B cell (primary cell): ENCODE data around the gene GPHN. TPM values are rescaled to one million over a fixed set of nuclear protein-coding genes. Genes with fewer than 3 reads are reported as not detected.

ENCODE experiments used
- ATAC-seq: fragments of 200-7000 bp; cut with Tn5 transposase; one replicate; pipeline ENCODE4 v1.10.0; 2021; ENCODE audit warnings: low read depth, mild to moderate bottlenecking, moderate number of reproducible peaks, moderate library complexity
- CTCF ChIA-PET: fragments of 350-600 bp; sonication (Branson Sonifier 250); formaldehyde crosslinking; loops from one replicate; lab custom pipeline; 2021; ENCODE audit warnings: antibody characterized with exemption, inconsistent platforms; lab: Charles Lee
- POLR2A ChIA-PET: fragments of 350-600 bp; sonication (Branson Sonifier 250); formaldehyde crosslinking; loops from one replicate; lab custom pipeline; 2021; ENCODE audit warnings: antibody characterized with exemption; lab: Charles Lee
- DNase-seq: peaks from one replicate; pipeline ENCODE4 v3.0.0; 2013
- H2AFZ ChIP-seq: 2 replicates; pipeline ENCODE4 v1.6.1; 2012; ENCODE audit warnings: mild to moderate bottlenecking, low read depth, low read length; ENCODE audit not compliant: insufficient read depth, poor library complexity, severe bottlenecking
- H3K27ac ChIP-seq, 2 donors: 1 replicate in 1 of 2; 2 replicates in 1 of 2; pipeline ENCODE4 v1.5.1; 2012 to 2013; ENCODE audit warnings: low read length in 2 of 2, mild to moderate bottlenecking in 2 of 2, moderate library complexity in 1 of 2
- H3K27me3 ChIP-seq, 4 experiments: fragments of 200-600 bp in 1 of 4; sonication (generic) in 1 of 4; replicated peaks in 1 of 4; 1 replicate in 2 of 4; 2 replicates in 2 of 4; pipeline versions ENCODE4 v1.6.1 to v1.7.0; 2013 to 2016; ENCODE audit warnings: low read length in 3 of 4, mild to moderate bottlenecking in 2 of 4, mixed read lengths in 1 of 4, moderate library complexity in 1 of 4; ENCODE audit not compliant: insufficient read depth in 4 of 4, control insufficient read depth in 3 of 4; ENCODE audit errors: control extremely low read depth in 1 of 4
- H3K36me3 ChIP-seq, 2 experiments: replicated peaks in 1 of 2; 1 replicate in 1 of 2; 2 replicates in 1 of 2; pipeline versions ENCODE4 v1.6.1 to v1.7.1; 2013; ENCODE audit warnings: low read length in 1 of 2; ENCODE audit not compliant: insufficient read depth in 2 of 2, control insufficient read depth in 1 of 2; ENCODE audit errors: control extremely low read depth in 1 of 2, extremely low read depth in 1 of 2
- H3K4me1 ChIP-seq, 2 donors: fragments of 200-600 bp in 1 of 2; sonication (generic) in 1 of 2; 1 replicate in 1 of 2; 2 replicates in 1 of 2; pipeline versions ENCODE4 v1.5.1 to v1.6.1; 2013 to 2017; ENCODE audit warnings: low read length in 2 of 2; ENCODE audit not compliant: control insufficient read depth in 2 of 2, insufficient read depth in 2 of 2
- H3K4me2 ChIP-seq: replicated peaks from 2 replicates; pipeline ENCODE3; 2012; ENCODE audit warnings: mild to moderate bottlenecking, low read depth, low read length; ENCODE audit not compliant: poor library complexity, severe bottlenecking
- H3K4me3 ChIP-seq, 5 experiments: fragments of 200-600 bp in 1 of 5; sonication (generic) in 1 of 5; 1 replicate in 3 of 5; 2 replicates in 2 of 5; pipeline versions ENCODE4 v1.5.1 to v1.7.0; 2011 to 2016; ENCODE audit warnings: low read length in 4 of 5, mild to moderate bottlenecking in 4 of 5, low read depth in 2 of 5, control low read depth in 1 of 5, moderate library complexity in 1 of 5; ENCODE audit not compliant: insufficient read depth in 1 of 5; ENCODE audit errors: control extremely low read depth in 1 of 5, extremely low read depth in 1 of 5
- H3K79me2 ChIP-seq: fragments of 200-600 bp; sonication (generic); one replicate; pipeline ENCODE4 v1.6.0; 2016; ENCODE audit warnings: low read length; ENCODE audit not compliant: control insufficient read depth, insufficient read depth
- H3K9ac ChIP-seq: fragments of 200-600 bp; sonication (generic); 2 replicates; pipeline ENCODE4 v1.6.1; 2017; ENCODE audit warnings: mild to moderate bottlenecking, low read length, moderate library complexity
- H3K9me3 ChIP-seq, 3 donors: one replicate each; pipeline versions ENCODE4 v1.6.1 to v1.7.1; 2013; ENCODE audit warnings: low read length in 2 of 3; ENCODE audit not compliant: control insufficient read depth in 2 of 3, insufficient read depth in 1 of 3; ENCODE audit errors: control extremely low read depth in 1 of 3
- H4K20me1 ChIP-seq: 2 replicates; pipeline ENCODE4 v1.6.0; 2012; ENCODE audit warnings: mild to moderate bottlenecking, low read length; ENCODE audit not compliant: insufficient read depth, control insufficient read depth, poor library complexity, severe bottlenecking
- H3K27ac Mint-ChIP-seq: one replicate; pipeline ENCODE4 v1.8.0; 2021; ENCODE audit warnings: mixed read lengths
- H3K27me3 Mint-ChIP-seq: one replicate; pipeline ENCODE4 v1.8.0; 2021; ENCODE audit warnings: mixed read lengths
- H3K4me1 Mint-ChIP-seq: one replicate; pipeline ENCODE4 v1.8.0; 2021; ENCODE audit warnings: mixed read lengths
- H3K4me3 Mint-ChIP-seq: one replicate; pipeline ENCODE4 v1.8.0; 2021; ENCODE audit warnings: mixed read lengths
- H3K9me3 Mint-ChIP-seq: one replicate; pipeline ENCODE4 v1.8.0; 2022; ENCODE audit warnings: mixed read lengths; ENCODE audit not compliant: insufficient read depth
- EZH2 ChIP-seq: IDR thresholded peaks from 2 replicates; pipeline ENCODE4 v1.6.1; 2012; ENCODE audit warnings: borderline replicate concordance, low read depth, mild to moderate bottlenecking, moderate library complexity, low read length; ENCODE audit not compliant: insufficient read depth, poor library complexity, severe bottlenecking
- WGBS: methylation state at CpG from one replicate; pipeline ENCODE4 v1.1.5; 2013; ENCODE audit warnings: missing lambda C conversion rate; ENCODE audit not compliant: insufficient coverage; 5-methylcytosine and 5-hydroxymethylcytosine counted together
- intact Hi-C: fragments of 100-400 bp; cut with micrococcal nuclease; formaldehyde crosslinking; loops from one replicate; pipeline ENCODE4 v1.10.0; 2022
- polyA plus RNA-seq: library from polyadenylated mRNA; depleted of rRNA; stranded (reverse); fragments of >200 nt; gene quantifications from 2 replicates; pipeline ENCODE4 v1.2.3, GENCODE V29; 2012
- total RNA-seq, 2 donors: library from RNA; stranded (reverse); fragments of 120-200 nt in 1 of 2; gene quantifications; 1 replicate in 1 of 2; 2 replicates in 1 of 2; pipeline versions ENCODE4 v1.2.3 to v1.2.4, GENCODE V29; 2013 to 2022
- TF ChIP-seq, protein P1 (sequence below): fragments of 200-600 bp; IDR thresholded peaks from one replicate; pipeline ENCODE4 v1.8.0; 2022; ENCODE audit warnings: antibody characterized with exemption, mild to moderate bottlenecking

The GPHN gene
- total and polyA plus RNA-seq, 2 donors (not counting 1 experiment from before 2014, with no cell fraction given), result 3.4 to 18.0 TPM

GRCh38 chr14:66677780-66678179, 169.8 kb downstream of the GPHN start:
- peaks cover 9% of the 10 kb centered on the region for H3K79me2 ChIP-seq

GRCh38 chr14:66680216-66680615, 172.3 kb downstream of the GPHN start:
- intact Hi-C loops, result no loop called here

More at GRCh38 chr14:66677780-66678179, 169.8 kb downstream of the GPHN start:
- no peak overlapping the region for H3K27ac Mint-ChIP-seq
- no peaks in the 10 kb centered on the region for H4K20me1 ChIP-seq
- intact Hi-C loops, result no loop called here
- TF ChIP-seq, protein P1, sequence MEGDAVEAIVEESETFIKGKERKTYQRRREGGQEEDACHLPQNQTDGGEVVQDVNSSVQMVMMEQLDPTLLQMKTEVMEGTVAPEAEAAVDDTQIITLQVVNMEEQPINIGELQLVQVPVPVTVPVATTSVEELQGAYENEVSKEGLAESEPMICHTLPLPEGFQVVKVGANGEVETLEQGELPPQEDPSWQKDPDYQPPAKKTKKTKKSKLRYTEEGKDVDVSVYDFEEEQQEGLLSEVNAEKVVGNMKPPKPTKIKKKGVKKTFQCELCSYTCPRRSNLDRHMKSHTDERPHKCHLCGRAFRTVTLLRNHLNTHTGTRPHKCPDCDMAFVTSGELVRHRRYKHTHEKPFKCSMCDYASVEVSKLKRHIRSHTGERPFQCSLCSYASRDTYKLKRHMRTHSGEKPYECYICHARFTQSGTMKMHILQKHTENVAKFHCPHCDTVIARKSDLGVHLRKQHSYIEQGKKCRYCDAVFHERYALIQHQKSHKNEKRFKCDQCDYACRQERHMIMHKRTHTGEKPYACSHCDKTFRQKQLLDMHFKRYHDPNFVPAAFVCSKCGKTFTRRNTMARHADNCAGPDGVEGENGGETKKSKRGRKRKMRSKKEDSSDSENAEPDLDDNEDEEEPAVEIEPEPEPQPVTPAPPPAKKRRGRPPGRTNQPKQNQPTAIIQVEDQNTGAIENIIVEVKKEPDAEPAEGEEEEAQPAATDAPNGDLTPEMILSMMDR, result no peak
- TF ChIP-seq EZH2, result no peak
- WGBS, result no CpG with 5 or more reads among the region's 1 CpG
- no peak overlapping the region for H3K27ac ChIP-seq
- no peak overlapping the region for H3K9ac ChIP-seq
- no peak overlapping the region for H2AFZ ChIP-seq
- ATAC-seq (no peak), DNase-seq (no peak)
- H3K9me3 Mint-ChIP-seq, result peaks cover 16% of the 10 kb centered on the region
- H3K4me3 ChIP-seq, result no peak overlapping the region
- CTCF ChIA-PET, result no interaction called here
- H3K4me1 Mint-ChIP-seq, result no peaks in the 10 kb centered on the region
- H3K9me3 ChIP-seq, result peaks cover 15 to 27% (median 21%) of the 10 kb centered on the region in 3 donors
- H3K27me3 ChIP-seq, result no peaks in the 10 kb centered on the region
- no peaks in the 10 kb centered on the region for H3K4me1 ChIP-seq
- POLR2A ChIA-PET, result no interaction called here
- H3K27me3 Mint-ChIP-seq, result no peaks in the 10 kb centered on the region
- H3K4me2 ChIP-seq, result no peak overlapping the region
- H3K36me3 ChIP-seq, result no peaks in the 10 kb centered on the region
- no peak overlapping the region for H3K4me3 Mint-ChIP-seq

More at GRCh38 chr14:66680216-66680615, 172.3 kb downstream of the GPHN start:
- Mint-ChIP-seq H3K27ac (no peak overlapping the region), H3K4me1 (no peaks in the 10 kb centered on the region), H3K4me3 (no peak overlapping the region), H3K27me3 (no peaks in the 10 kb centered on the region), H3K9me3 (peaks cover 13% of the 10 kb centered on the region)
- Histone ChIP-seq H3K9me3 (peaks cover 11 to 27% (median 14%) of the 10 kb centered on the region in 3 donors), H4K20me1 (no peaks in the 10 kb centered on the region), H3K27me3 (no peaks in the 10 kb centered on the region), H3K27ac (no peak overlapping the region), H3K4me3 (no peak overlapping the region), H3K4me1 (no peaks in the 10 kb centered on the region), H3K36me3 (no peaks in the 10 kb centered on the region), H3K4me2 (no peak overlapping the region), H3K9ac (no peak overlapping the region), H2AFZ (no peak overlapping the region), H3K79me2 (peaks cover 9% of the 10 kb centered on the region)
- ChIA-PET CTCF (no interaction called here), POLR2A (no interaction called here)
- no peak for TF ChIP-seq EZH2
- TF ChIP-seq, protein P1, result no peak
- ATAC-seq (no peak), DNase-seq (no peak)
